HG03457 (cell line): Measurements from ENCODE around the gene TINCR.
"Not testable (repeated sequence)": the region's sequence is repeated elsewhere in the genome, so short reads cannot be mapped to it uniquely, and the experiment has no call there.

Experiments
- ATAC-seq: cut with Tn5 transposase; IDR thresholded peaks from one replicate; pipeline ENCODE4 v1.9.1; 2021; ENCODE audit warnings: moderate number of reproducible peaks; ENCODE audit not compliant: unreplicated experiment

The TINCR gene

GRCh38 chr19:5561559-5561958 is 6.2 kb downstream of the TINCR start:
- ATAC-seq = no peak

- ATAC-seq = no peak
Observed at GRCh38 chr19:5560156-5560555, 7.6 kb downstream of the TINCR start.

GRCh38 chr19:5559804-5560133 is 8.0 kb downstream of the TINCR start:
- ATAC-seq = no peak

GRCh38 chr19:5558101-5558621 is 9.6 kb downstream of the TINCR start:
- ATAC-seq = no peak

GRCh38 chr19:5557691-5558090 is 10.1 kb downstream of the TINCR start:
- ATAC-seq = no peak

GRCh38 chr19:5554828-5555227 is 12.9 kb downstream of the TINCR start:
- ATAC-seq = no peak

- ATAC-seq = no peak
Observed at GRCh38 chr19:5553892-5554291, 13.9 kb downstream of the TINCR start.

GRCh38 chr19:5547881-5548280 is 19.9 kb downstream of the TINCR start:
- ATAC-seq = no peak

GRCh38 chr19:5545984-5546383 is 21.8 kb downstream of the TINCR start:
- ATAC-seq = no peak

GRCh38 chr19:5545051-5545450 is 22.7 kb downstream of the TINCR start:
- no peak for ATAC-seq

GRCh38 chr19:5542665-5543064 is 25.1 kb downstream of the TINCR start:
- no peak for ATAC-seq

GRCh38 chr19:5541456-5541855 is 26.3 kb downstream of the TINCR start:
- ATAC-seq = no peak

- no peak for ATAC-seq
Observed at GRCh38 chr19:5540208-5540607, 27.5 kb downstream of the TINCR start.

- ATAC-seq = no peak
Observed at GRCh38 chr19:5537870-5538269, 29.9 kb downstream of the TINCR start.

- not testable (repeated sequence) for ATAC-seq
Observed at GRCh38 chr19:5536982-5537579, 30.7 kb downstream of the TINCR start.

- ATAC-seq = no peak
Observed at GRCh38 chr19:5536337-5536894, 31.3 kb downstream of the TINCR start.

GRCh38 chr19:5534787-5535586 is 32.8 kb downstream of the TINCR start:
- ATAC-seq = no peak

GRCh38 chr19:5533257-5533656 is 34.5 kb downstream of the TINCR start:
- no peak for ATAC-seq

GRCh38 chr19:5530701-5531100 is 37.1 kb downstream of the TINCR start:
- ATAC-seq = no peak

GRCh38 chr19:5526691-5527090 is 41.1 kb downstream of the TINCR start:
- ATAC-seq = no peak

GRCh38 chr19:5524081-5524480 is 43.7 kb downstream of the TINCR start:
- ATAC-seq = no peak

GRCh38 chr19:5522106-5522505 is 45.6 kb downstream of the TINCR start:
- ATAC-seq = no peak
